Fibroblast of lung (primary cell): ENCODE data around the gene PROM2. TPM values are rescaled to one million over a fixed set of nuclear protein-coding genes. Genes with fewer than 3 reads are reported as not detected.
A peak's percentile ranks its signal among the peaks of the same experiment; 100 is the strongest.

Experiments
- DNase-seq, 2 donors: peaks; one replicate each; pipeline versions ENCODE4 v3.0.0 to v3.0.0-alpha.2; 2010; ENCODE audit warnings: low read depth in 2 of 2
- H2AFZ ChIP-seq: 2 replicates; pipeline ENCODE4 v1.5.1; 2012; ENCODE audit warnings: low read length, control low read depth, inconsistent platforms
- H3K27ac ChIP-seq: 2 replicates; pipeline ENCODE4 v1.5.1; 2011; ENCODE audit warnings: low read length, control low read depth; ENCODE audit not compliant: insufficient read depth
- H3K27me3 ChIP-seq: 2 replicates; pipeline ENCODE4 v1.5.1; 2011; ENCODE audit warnings: mild to moderate bottlenecking, low read length; ENCODE audit not compliant: control insufficient read depth, insufficient read depth
- H3K36me3 ChIP-seq: 2 replicates; pipeline ENCODE4 v1.5.1; 2011; ENCODE audit warnings: low read length; ENCODE audit not compliant: control insufficient read depth, insufficient read depth
- H3K4me1 ChIP-seq: 2 replicates; pipeline ENCODE4 v1.5.1; 2011; ENCODE audit warnings: low read length; ENCODE audit not compliant: control insufficient read depth, insufficient read depth; ENCODE audit errors: extremely low read depth
- H3K4me2 ChIP-seq: 2 replicates; pipeline ENCODE4 v1.5.1; 2011; ENCODE audit warnings: low read length, control low read depth; ENCODE audit not compliant: insufficient read depth; ENCODE audit errors: extremely low read depth
- H3K4me3 ChIP-seq, 4 experiments: fragments of 200-600 bp in 1 of 4; sonication (generic) in 1 of 4; replicated peaks in 1 of 4; 2 replicates each; pipeline ENCODE4 v1.5.1; 2011 to 2016; ENCODE audit warnings: low read length in 4 of 4, low read depth in 3 of 4, mild to moderate bottlenecking in 3 of 4, control low read depth in 2 of 4, inconsistent platforms in 1 of 4, mixed read lengths in 1 of 4; ENCODE audit not compliant: insufficient read depth in 1 of 4; ENCODE audit errors: control extremely low read depth in 1 of 4
- H3K79me2 ChIP-seq: 2 replicates; pipeline ENCODE4 v1.5.1; 2012; ENCODE audit warnings: mild to moderate bottlenecking, low read length, inconsistent platforms; ENCODE audit not compliant: control insufficient read depth, insufficient read depth
- H3K9ac ChIP-seq: 2 replicates; pipeline ENCODE4 v1.5.1; 2011; ENCODE audit warnings: mild to moderate bottlenecking, low read length, control low read depth; ENCODE audit not compliant: insufficient read depth
- H3K9me3 ChIP-seq: 2 replicates; pipeline ENCODE4 v1.5.1; 2012; ENCODE audit warnings: low read depth, low read length; ENCODE audit not compliant: control insufficient read depth, insufficient read depth
- H4K20me1 ChIP-seq: 2 replicates; pipeline ENCODE4 v1.5.1; 2011; ENCODE audit warnings: low read length; ENCODE audit not compliant: control insufficient read depth, insufficient read depth; ENCODE audit errors: extremely low read depth
- CTCF ChIP-seq, 2 donors: IDR thresholded peaks in 1 of 2; conservative IDR thresholded peaks in 1 of 2; 1 replicate in 1 of 2; 2 replicates in 1 of 2; pipeline ENCODE4 v1.5.1; 2011 to 2012; ENCODE audit warnings: low read length in 2 of 2, control low read depth in 1 of 2, inconsistent platforms in 1 of 2, low read depth in 1 of 2, mild to moderate bottlenecking in 1 of 2
- EZH2 ChIP-seq: IDR thresholded peaks from 2 replicates; pipeline ENCODE4 v1.5.1; 2012; ENCODE audit warnings: low read length, control low read depth, mild to moderate bottlenecking; ENCODE audit errors: missing control alignments
- polyA plus RNA-seq, 2 donors: library from polyadenylated mRNA; depleted of rRNA in 1 of 2; stranded (reverse) in 1 of 2; unstranded in 1 of 2; fragments of >200 nt; gene quantifications; 2 replicates each; pipeline ENCODE4 v1.2.1, GENCODE V29; 2011 to 2012; ENCODE audit warnings: missing spikeins in 1 of 2
- total RNA-seq: library from RNA; depleted of rRNA; stranded (reverse); fragments of >200 nt; gene quantifications from 2 replicates; pipeline ENCODE4 v1.2.1, GENCODE V29; 2014

PROM2 gene
- total and polyA plus RNA-seq, 2 donors (not counting 1 experiment from before 2014, with no cell fraction given) = 0.05 to 0.33 TPM

GRCh38 chr2:95316466-95317122 is 42.3 kb downstream of the PROM2 start:
- DNase-seq = peak; percentile 82 to 84
- no peaks in the 10 kb centered on the region for H3K27me3 ChIP-seq
- H3K9me3 ChIP-seq = no peaks in the 10 kb centered on the region
- H3K4me3 ChIP-seq = no peak overlapping the region
- TF ChIP-seq CTCF (conservative IDR thresholded peaks at IDR 0.05 in 1 of 2, IDR thresholded peaks at IDR 0.05 in 1 of 2; ENCODE audit: low read depth in 1 of 2, low read length in 2 of 2) (peak in 1 of 2 donors; percentile 37), EZH2 (no peak)
- no peaks in the 10 kb centered on the region for H3K79me2 ChIP-seq
- H3K4me2 ChIP-seq = no peak overlapping the region
- no peak overlapping the region for H3K9ac ChIP-seq
- H3K27ac ChIP-seq = no peak overlapping the region
- H3K4me1 ChIP-seq = peaks cover 2% of the 10 kb centered on the region
- H3K36me3 ChIP-seq = no peaks in the 10 kb centered on the region
- no peaks in the 10 kb centered on the region for H4K20me1 ChIP-seq
- no peak overlapping the region for H2AFZ ChIP-seq

- Histone ChIP-seq H4K20me1 (no peaks in the 10 kb centered on the region), H3K36me3 (no peaks in the 10 kb centered on the region), H2AFZ (no peak overlapping the region), H3K79me2 (no peaks in the 10 kb centered on the region), H3K4me3 (no peak overlapping the region), H3K9me3 (no peaks in the 10 kb centered on the region), H3K9ac (no peak overlapping the region), H3K4me2 (no peak overlapping the region), H3K27me3 (no peaks in the 10 kb centered on the region), H3K4me1 (peaks cover 2% of the 10 kb centered on the region), H3K27ac (no peak overlapping the region)
- peak in 1 of 2 donors; percentile 8 for DNase-seq
- TF ChIP-seq EZH2 = no peak
- no peak for TF ChIP-seq CTCF (conservative IDR thresholded peaks at IDR 0.05 in 1 of 2, IDR thresholded peaks at IDR 0.05 in 1 of 2; ENCODE audit: low read depth in 1 of 2, low read length in 2 of 2)
Observed at GRCh38 chr2:95317123-95317500, 42.9 kb downstream of the PROM2 start.

- no peaks in the 10 kb centered on the region for H3K9me3 ChIP-seq
- H4K20me1 ChIP-seq = no peaks in the 10 kb centered on the region
- H2AFZ ChIP-seq = no peak overlapping the region
- no peaks in the 10 kb centered on the region for H3K27me3 ChIP-seq
- H3K9ac ChIP-seq = no peak overlapping the region
- no peaks in the 10 kb centered on the region for H3K79me2 ChIP-seq
- no peak overlapping the region for H3K4me3 ChIP-seq
- H3K4me2 ChIP-seq = no peak overlapping the region
- TF ChIP-seq CTCF (conservative IDR thresholded peaks at IDR 0.05 in 1 of 2, IDR thresholded peaks at IDR 0.05 in 1 of 2; ENCODE audit: low read depth in 1 of 2, low read length in 2 of 2) (no peak), EZH2 (no peak)
- DNase-seq = no peak
- H3K27ac ChIP-seq = no peak overlapping the region
- peaks cover 2% of the 10 kb centered on the region for H3K4me1 ChIP-seq
- no peaks in the 10 kb centered on the region for H3K36me3 ChIP-seq
Observed at GRCh38 chr2:95317665-95318425, 43.6 kb downstream of the PROM2 start.
